Nephron (organoid): Measurements from ENCODE around the gene GDE1.

Experiments used
- H3K27ac Mint-ChIP-seq, 3 experiments: 2 replicates each; pipeline ENCODE4 v1.8.0; 2020; ENCODE audit warnings: mixed read lengths in 3 of 3, mild to moderate bottlenecking in 2 of 3, moderate library complexity in 1 of 3
- H3K27me3 Mint-ChIP-seq: 2 replicates; pipeline ENCODE4 v1.8.0; 2021; ENCODE audit warnings: low read depth, mild to moderate bottlenecking, moderate library complexity, mixed read lengths
- H3K36me3 Mint-ChIP-seq: 2 replicates; pipeline ENCODE4 v1.8.0; 2020; ENCODE audit warnings: low read depth, mixed read lengths
- H3K4me1 Mint-ChIP-seq: 2 replicates; pipeline ENCODE4 v1.8.0; 2020; ENCODE audit warnings: mixed read lengths
- H3K4me3 Mint-ChIP-seq, 3 experiments: 2 replicates each; pipeline ENCODE4 v1.8.0; 2020; ENCODE audit warnings: mild to moderate bottlenecking in 3 of 3, mixed read lengths in 3 of 3, moderate library complexity in 2 of 3
- H3K9me3 Mint-ChIP-seq: 2 replicates; pipeline ENCODE4 v1.8.0; 2020; ENCODE audit warnings: mixed read lengths
- TF ChIP-seq, protein P1 (sequence below), 3 experiments: fragments of 200-600 bp; sonication (generic); IDR thresholded peaks; one replicate each; pipeline ENCODE4 v1.5.0; 2021; ENCODE audit warnings: antibody characterized with exemption in 3 of 3; ENCODE audit not compliant: unreplicated experiment in 3 of 3

GDE1 gene

DNA sequence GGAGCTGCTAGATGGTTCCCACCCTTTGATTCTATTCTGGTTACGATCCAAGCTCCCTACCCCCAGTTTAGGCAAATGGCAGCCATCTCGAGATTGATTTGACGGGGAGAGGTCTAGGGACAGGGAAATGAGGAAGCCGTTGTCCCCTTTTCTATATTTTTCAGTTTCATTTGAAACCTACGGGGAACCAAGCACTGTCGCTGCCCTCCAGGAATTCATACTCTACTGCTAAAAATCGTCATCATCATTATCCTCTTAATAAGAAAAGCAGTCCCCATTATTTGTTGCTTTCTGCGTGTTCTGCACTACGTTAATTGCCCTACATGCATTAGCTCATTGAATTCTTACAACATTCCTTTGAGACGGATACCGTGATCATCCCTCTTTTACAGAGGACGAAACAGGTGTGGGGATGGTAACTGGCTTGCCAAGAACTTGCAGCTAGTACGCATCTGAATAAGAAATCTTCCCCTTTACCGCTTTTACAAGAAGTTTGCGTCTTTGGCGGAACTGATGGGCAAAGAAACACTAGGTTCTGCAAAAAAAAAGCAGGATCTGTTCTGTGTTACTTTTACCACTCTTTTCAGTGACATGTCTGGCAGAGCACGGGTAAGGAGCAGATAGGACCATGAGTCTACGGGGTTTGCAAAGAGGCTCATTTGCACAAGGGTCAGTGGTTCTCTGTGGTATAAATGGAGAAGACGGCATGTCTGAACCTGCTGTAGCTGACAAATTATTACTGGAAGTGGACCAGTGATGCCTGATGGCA is 2.9 kb upstream of the GDE1 start:
- H3K36me3 Mint-ChIP-seq, result peaks cover 11% of the 10 kb centered on the region
- H3K27ac Mint-ChIP-seq, result peak overlapping the region; percentile 37 to 77 (median 54)
- TF ChIP-seq, protein P1, sequence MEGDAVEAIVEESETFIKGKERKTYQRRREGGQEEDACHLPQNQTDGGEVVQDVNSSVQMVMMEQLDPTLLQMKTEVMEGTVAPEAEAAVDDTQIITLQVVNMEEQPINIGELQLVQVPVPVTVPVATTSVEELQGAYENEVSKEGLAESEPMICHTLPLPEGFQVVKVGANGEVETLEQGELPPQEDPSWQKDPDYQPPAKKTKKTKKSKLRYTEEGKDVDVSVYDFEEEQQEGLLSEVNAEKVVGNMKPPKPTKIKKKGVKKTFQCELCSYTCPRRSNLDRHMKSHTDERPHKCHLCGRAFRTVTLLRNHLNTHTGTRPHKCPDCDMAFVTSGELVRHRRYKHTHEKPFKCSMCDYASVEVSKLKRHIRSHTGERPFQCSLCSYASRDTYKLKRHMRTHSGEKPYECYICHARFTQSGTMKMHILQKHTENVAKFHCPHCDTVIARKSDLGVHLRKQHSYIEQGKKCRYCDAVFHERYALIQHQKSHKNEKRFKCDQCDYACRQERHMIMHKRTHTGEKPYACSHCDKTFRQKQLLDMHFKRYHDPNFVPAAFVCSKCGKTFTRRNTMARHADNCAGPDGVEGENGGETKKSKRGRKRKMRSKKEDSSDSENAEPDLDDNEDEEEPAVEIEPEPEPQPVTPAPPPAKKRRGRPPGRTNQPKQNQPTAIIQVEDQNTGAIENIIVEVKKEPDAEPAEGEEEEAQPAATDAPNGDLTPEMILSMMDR (IDR thresholded peaks at IDR 0.05; ENCODE audit: unreplicated experiment in 3 of 3), result no peak
- peaks cover 37% of the 10 kb centered on the region for H3K4me1 Mint-ChIP-seq
- no peaks in the 10 kb centered on the region for H3K9me3 Mint-ChIP-seq
- no peaks in the 10 kb centered on the region for H3K27me3 Mint-ChIP-seq
- peak overlapping the region; percentile 94 to 96 (median 95) for H3K4me3 Mint-ChIP-seq

DNA sequence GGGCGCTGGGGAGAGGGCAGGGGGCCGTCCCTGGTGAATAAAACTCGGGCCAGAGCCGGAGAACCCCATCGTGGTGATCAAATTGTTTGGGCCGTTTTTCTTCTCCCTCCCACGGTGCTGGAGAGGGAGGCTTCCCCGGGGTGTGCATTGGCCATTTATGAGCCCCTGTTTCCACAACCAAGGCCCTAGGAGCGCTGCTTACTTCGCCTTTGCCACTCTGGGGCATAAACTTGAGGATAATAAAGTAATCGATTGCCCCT is 2.4 kb upstream of the GDE1 start:
- H3K36me3 Mint-ChIP-seq, result peaks cover 9% of the 10 kb centered on the region
- TF ChIP-seq, protein P1 (IDR thresholded peaks at IDR 0.05; ENCODE audit: unreplicated experiment in 3 of 3), result no peak
- H3K9me3 Mint-ChIP-seq, result no peaks in the 10 kb centered on the region
- H3K27ac Mint-ChIP-seq, result peak overlapping the region; percentile 37 to 77 (median 54)
- peak overlapping the region; percentile 94 to 96 (median 95) for H3K4me3 Mint-ChIP-seq
- H3K27me3 Mint-ChIP-seq, result no peaks in the 10 kb centered on the region
- H3K4me1 Mint-ChIP-seq, result peaks cover 38% of the 10 kb centered on the region

DNA sequence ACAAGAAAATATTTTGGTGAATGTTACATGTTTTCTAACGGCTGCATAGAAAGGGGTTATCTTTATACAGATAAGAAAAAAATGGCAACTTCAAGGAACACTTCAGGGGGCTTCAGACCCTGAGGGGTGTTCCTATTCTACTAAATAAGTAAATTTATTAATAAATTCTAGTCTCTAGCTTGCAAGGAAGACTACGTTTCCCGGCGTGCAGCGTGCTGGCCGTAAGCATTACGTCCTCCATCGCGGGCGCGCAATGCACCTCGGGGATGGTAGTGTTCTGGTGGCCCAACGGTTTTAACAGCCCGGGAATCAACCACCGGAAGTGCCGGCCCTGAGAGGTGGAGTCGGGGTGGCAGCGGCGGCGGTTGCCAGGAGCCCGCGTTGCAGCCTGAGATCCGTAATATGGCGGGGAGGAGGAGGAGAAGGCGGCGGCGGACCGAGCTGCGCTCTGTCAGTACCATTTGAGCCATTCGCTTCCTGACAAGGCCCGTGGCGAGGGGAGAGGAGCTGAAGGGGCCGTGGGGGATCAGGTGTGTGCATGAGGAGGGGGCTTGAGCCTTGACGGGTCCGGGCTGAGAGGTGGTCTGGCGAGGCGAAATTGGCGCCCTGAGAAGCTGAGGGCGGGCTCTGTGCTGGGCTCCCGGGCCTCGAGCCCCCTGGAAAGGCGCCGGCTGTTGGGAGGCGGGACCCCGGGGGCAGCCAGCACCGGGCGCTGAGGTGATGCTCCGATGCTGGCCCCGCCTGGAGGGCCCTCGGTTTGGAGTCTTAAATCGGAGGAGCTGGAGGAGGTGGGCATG is 1.9 kb upstream of the GDE1 start, which contains the start of gene CCP110:
CCP110 (plus strand) TSS at position 384 of the 797 bp plus-strand sequence. CDS start 3,940 bp downstream, outside the sequence.
- peaks cover 5% of the 10 kb centered on the region for H3K36me3 Mint-ChIP-seq
- TF ChIP-seq, protein P1 (IDR thresholded peaks at IDR 0.05; ENCODE audit: unreplicated experiment in 3 of 3), result no peak
- peak within 1 kb of the TSS; percentile 60 to 92 (median 85) for H3K27ac Mint-ChIP-seq
- peak within 1 kb of the TSS; percentile 94 to 96 (median 95) for H3K4me3 Mint-ChIP-seq
- no peaks in the 10 kb centered on the region for H3K9me3 Mint-ChIP-seq
- H3K4me1 Mint-ChIP-seq, result peaks cover 40% of the 10 kb centered on the region
- no peaks in the 10 kb centered on the region for H3K27me3 Mint-ChIP-seq

DNA sequence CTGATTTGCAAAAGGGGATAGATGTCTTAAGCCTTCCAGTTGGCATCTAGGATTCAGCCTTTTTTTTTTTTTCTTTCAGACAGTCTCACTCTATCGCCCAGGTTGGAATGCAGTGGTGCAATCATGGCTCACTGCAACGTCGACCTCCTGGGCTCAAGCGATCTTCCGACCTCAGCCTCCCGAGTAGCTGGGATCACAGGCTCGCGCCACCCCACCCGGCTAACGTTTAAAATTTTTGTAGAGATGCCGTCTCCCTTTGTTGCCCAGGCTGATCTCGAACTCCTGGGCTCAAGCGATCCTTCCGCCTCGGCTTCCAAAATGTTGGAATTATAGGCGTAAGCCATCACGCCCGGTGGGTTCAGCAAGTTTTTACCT is 1.3 kb upstream of the GDE1 start:
- H3K4me3 Mint-ChIP-seq, result peak overlapping the region; percentile 94 to 96 (median 95)
- H3K27ac Mint-ChIP-seq, result no peak overlapping the region
- H3K36me3 Mint-ChIP-seq, result peaks cover under 1% of the 10 kb centered on the region
- H3K9me3 Mint-ChIP-seq, result no peaks in the 10 kb centered on the region
- TF ChIP-seq, protein P1 (IDR thresholded peaks at IDR 0.05; ENCODE audit: unreplicated experiment in 3 of 3), result no peak
- H3K27me3 Mint-ChIP-seq, result no peaks in the 10 kb centered on the region
- H3K4me1 Mint-ChIP-seq, result peaks cover 45% of the 10 kb centered on the region

DNA sequence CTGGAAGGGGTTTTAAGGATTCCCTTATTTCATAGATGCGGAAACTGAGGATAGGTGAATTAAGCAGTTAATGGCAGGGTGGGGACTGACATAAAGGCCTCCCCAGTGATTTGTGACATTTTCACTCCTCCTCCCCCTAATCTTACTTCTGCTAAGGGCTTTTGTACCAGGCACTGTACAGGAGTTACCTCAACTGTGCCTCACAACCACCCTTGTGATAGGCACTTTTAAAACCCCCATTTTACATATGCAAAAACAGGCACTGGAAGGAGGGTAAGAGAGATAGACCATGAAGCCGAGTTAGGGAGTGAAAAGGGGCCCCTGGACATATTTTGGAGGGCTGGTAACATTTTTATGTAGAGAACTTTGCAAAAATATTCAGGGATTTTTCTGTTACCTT is 862 bp upstream of the GDE1 start:
- Mint-ChIP-seq H3K4me1 (peaks cover 45% of the 10 kb centered on the region), H3K27me3 (no peaks in the 10 kb centered on the region), H3K4me3 (peak overlapping the region; percentile 90 to 94 (median 94)), H3K27ac (peak overlapping the region; percentile 69 to 92 (median 84)), H3K36me3 (no peaks in the 10 kb centered on the region), H3K9me3 (no peaks in the 10 kb centered on the region)
- TF ChIP-seq, protein P1 (IDR thresholded peaks at IDR 0.05; ENCODE audit: unreplicated experiment in 3 of 3), result no peak
